ENCODE measurements around the gene ZNF205. TPM values are rescaled to one million over a fixed set of nuclear protein-coding genes. Genes with fewer than 3 reads are reported as not detected.
A peak's percentile ranks its signal among the peaks of the same experiment; 100 is the strongest.

The ZNF205 gene
- polyA plus RNA-seq, 1 of the 3 experiments (the other 2 are of a cell fraction) = 9.7 TPM

- H3K4me3 ChIP-seq (ENCODE audit: low read depth in 2 of 2, low read length in 1 of 2) = peak overlapping the region; percentile 72 to 78
- CTCF ChIA-PET = interaction anchor here (0.6 to 5.7 kb wide), 15 partner anchors 9 to 867 kb away, joined by 3 to 52 read pairs (median 5); partner anchors contain the start of genes OR1F1 and ZNF213
- H4K20me1 ChIP-seq (ENCODE audit: insufficient read depth) = peaks cover 3% of the 10 kb centered on the region; the same call in 1 of the 2 replicates
- H3K36me3 ChIP-seq (replicated peaks in 1 of 2; ENCODE audit: control insufficient read depth in 1 of 2, insufficient read depth in 2 of 2, low read length in 1 of 2) = no peaks in the 10 kb centered on the region
- POLR2A ChIA-PET = no interaction called here
- peaks cover 53% of the 10 kb centered on the region for H3F3A ChIP-seq (replicated peaks; ENCODE audit: insufficient read depth)
- H3K4me2 ChIP-seq = peak overlapping the region; percentile 84
- no peaks in the 10 kb centered on the region for H3K27me3 ChIP-seq (ENCODE audit: insufficient read depth)
- under 1% methylated on average over 29 of the region's 42 CpGs for WGBS (ENCODE audit: low lambda C conversion rate)
- H3K4me1 ChIP-seq (ENCODE audit: control insufficient read depth in 1 of 2, insufficient read depth in 2 of 2, low read depth in 1 of 2, low read length in 1 of 2) = peaks cover 0 to 14% of the 10 kb centered on the region in 2 experiments; a peak in 1 of 4 replicates
- peak overlapping the region; percentile 41; the same call in 1 of the 2 replicates for H3K9ac ChIP-seq
- no peaks in the 10 kb centered on the region for H3K9me3 ChIP-seq
- peak overlapping the region; percentile 90 for H2AFZ ChIP-seq (ENCODE audit: low read depth)
- peak; percentile 80 for DNase-seq
- no peaks in the 10 kb centered on the region for H3K9me2 ChIP-seq
- H3K79me2 ChIP-seq (ENCODE audit: insufficient read depth) = no peaks in the 10 kb centered on the region
- peak overlapping the region; percentile 56 for H3K27ac ChIP-seq (ENCODE audit: low read depth in 2 of 2, low read length in 1 of 2)
- no peak for TF ChIP-seq YY1 (IDR thresholded peaks at IDR 0.05; ENCODE audit: low read depth)
- no peak for TF ChIP-seq GABPA (IDR thresholded peaks at IDR 0.05; ENCODE audit: low read depth)
- TF ChIP-seq RXRA (IDR thresholded peaks at IDR 0.05; ENCODE audit: borderline replicate concordance, low read depth) = no peak
- TF ChIP-seq, protein P1, sequence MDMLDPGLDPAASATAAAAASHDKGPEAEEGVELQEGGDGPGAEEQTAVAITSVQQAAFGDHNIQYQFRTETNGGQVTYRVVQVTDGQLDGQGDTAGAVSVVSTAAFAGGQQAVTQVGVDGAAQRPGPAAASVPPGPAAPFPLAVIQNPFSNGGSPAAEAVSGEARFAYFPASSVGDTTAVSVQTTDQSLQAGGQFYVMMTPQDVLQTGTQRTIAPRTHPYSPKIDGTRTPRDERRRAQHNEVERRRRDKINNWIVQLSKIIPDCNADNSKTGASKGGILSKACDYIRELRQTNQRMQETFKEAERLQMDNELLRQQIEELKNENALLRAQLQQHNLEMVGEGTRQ (IDR thresholded peaks at IDR 0.05; ENCODE audit: borderline replicate concordance, low read depth, low read length) = no peak
- TF ChIP-seq JUND (IDR thresholded peaks at IDR 0.05) = no peak
- no peak for TF ChIP-seq FOXJ3 (CRISPR knock-in tag; IDR thresholded peaks at IDR 0.05)
- no peak for TF ChIP-seq NRF1 (IDR thresholded peaks at IDR 0.05; ENCODE audit: low read depth, low read length)
- TF ChIP-seq, protein P2, sequence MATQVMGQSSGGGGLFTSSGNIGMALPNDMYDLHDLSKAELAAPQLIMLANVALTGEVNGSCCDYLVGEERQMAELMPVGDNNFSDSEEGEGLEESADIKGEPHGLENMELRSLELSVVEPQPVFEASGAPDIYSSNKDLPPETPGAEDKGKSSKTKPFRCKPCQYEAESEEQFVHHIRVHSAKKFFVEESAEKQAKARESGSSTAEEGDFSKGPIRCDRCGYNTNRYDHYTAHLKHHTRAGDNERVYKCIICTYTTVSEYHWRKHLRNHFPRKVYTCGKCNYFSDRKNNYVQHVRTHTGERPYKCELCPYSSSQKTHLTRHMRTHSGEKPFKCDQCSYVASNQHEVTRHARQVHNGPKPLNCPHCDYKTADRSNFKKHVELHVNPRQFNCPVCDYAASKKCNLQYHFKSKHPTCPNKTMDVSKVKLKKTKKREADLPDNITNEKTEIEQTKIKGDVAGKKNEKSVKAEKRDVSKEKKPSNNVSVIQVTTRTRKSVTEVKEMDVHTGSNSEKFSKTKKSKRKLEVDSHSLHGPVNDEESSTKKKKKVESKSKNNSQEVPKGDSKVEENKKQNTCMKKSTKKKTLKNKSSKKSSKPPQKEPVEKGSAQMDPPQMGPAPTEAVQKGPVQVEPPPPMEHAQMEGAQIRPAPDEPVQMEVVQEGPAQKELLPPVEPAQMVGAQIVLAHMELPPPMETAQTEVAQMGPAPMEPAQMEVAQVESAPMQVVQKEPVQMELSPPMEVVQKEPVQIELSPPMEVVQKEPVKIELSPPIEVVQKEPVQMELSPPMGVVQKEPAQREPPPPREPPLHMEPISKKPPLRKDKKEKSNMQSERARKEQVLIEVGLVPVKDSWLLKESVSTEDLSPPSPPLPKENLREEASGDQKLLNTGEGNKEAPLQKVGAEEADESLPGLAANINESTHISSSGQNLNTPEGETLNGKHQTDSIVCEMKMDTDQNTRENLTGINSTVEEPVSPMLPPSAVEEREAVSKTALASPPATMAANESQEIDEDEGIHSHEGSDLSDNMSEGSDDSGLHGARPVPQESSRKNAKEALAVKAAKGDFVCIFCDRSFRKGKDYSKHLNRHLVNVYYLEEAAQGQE (IDR thresholded peaks at IDR 0.05; ENCODE audit: low read depth, low read length) = peak; percentile 67
- TF ChIP-seq ELF1 (IDR thresholded peaks at IDR 0.05) = no peak
- 0 out of 2 replicates have a peak, but pooled peaks have one; percentile 14 for TF ChIP-seq TCF12 (IDR thresholded peaks at IDR 0.05)
- TF ChIP-seq RAD21 (IDR thresholded peaks at IDR 0.05; ENCODE audit: low read length) = peak; percentile 66
- peak; percentile 93 for TF ChIP-seq TEAD4 (IDR thresholded peaks at IDR 0.05; ENCODE audit: borderline replicate concordance, insufficient read depth)
- no peak for TF ChIP-seq USF1 (IDR thresholded peaks at IDR 0.05; ENCODE audit: borderline replicate concordance, low read depth)
- TF ChIP-seq FOXM1 (IDR thresholded peaks at IDR 0.05; ENCODE audit: low read depth) = no peak
- TF ChIP-seq RCOR1 (IDR thresholded peaks at IDR 0.05; ENCODE audit: low read length) = peak; percentile 75
- peak; percentile 30; the same call in 1 of the 2 replicates for TF ChIP-seq SMC3 (IDR thresholded peaks at IDR 0.05; ENCODE audit: low read depth, low read length)
- TF ChIP-seq, protein P3, sequence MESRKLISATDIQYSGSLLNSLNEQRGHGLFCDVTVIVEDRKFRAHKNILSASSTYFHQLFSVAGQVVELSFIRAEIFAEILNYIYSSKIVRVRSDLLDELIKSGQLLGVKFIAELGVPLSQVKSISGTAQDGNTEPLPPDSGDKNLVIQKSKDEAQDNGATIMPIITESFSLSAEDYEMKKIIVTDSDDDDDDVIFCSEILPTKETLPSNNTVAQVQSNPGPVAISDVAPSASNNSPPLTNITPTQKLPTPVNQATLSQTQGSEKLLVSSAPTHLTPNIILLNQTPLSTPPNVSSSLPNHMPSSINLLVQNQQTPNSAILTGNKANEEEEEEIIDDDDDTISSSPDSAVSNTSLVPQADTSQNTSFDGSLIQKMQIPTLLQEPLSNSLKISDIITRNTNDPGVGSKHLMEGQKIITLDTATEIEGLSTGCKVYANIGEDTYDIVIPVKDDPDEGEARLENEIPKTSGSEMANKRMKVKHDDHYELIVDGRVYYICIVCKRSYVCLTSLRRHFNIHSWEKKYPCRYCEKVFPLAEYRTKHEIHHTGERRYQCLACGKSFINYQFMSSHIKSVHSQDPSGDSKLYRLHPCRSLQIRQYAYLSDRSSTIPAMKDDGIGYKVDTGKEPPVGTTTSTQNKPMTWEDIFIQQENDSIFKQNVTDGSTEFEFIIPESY (IDR thresholded peaks at IDR 0.05; ENCODE audit: borderline replicate concordance, low read depth) = no peak
- TF ChIP-seq IRF3 (IDR thresholded peaks at IDR 0.05; ENCODE audit: low read depth, low read length) = no peak
- no peak for TF ChIP-seq POLR2AphosphoS5 (IDR thresholded peaks at IDR 0.05; ENCODE audit: low read depth, low read length)
- TF ChIP-seq RFX5 (IDR thresholded peaks at IDR 0.05; ENCODE audit: low read length) = 0 out of 2 replicates have a peak, but pooled peaks have one; percentile 61
- TF ChIP-seq SIN3A (IDR thresholded peaks at IDR 0.05; ENCODE audit: borderline replicate concordance, low read depth, low read length) = 0 out of 2 replicates have a peak, but pooled peaks have one; percentile 31
- TF ChIP-seq FOSL2 (IDR thresholded peaks at IDR 0.05; ENCODE audit: borderline replicate concordance, low read depth) = peak; percentile 66; the same call in 1 of the 2 replicates
- TF ChIP-seq EP300 (IDR thresholded peaks at IDR 0.05; ENCODE audit: borderline replicate concordance in 1 of 2, low read depth in 1 of 2, low read length in 1 of 2) = no peak; a peak in 1 of 4 replicates
Observed at GRCh38 chr16:3152277-3152990, 40.0 kb downstream of the ZNF205 start.

Data from SK-N-SH (cell line).